GM12878 (cell line): Measurements from ENCODE around the gene ZFYVE21. TPM values are rescaled to one million over a fixed set of nuclear protein-coding genes. Genes with fewer than 3 reads are reported as not detected.

Experiments
- ATAC-seq: fragments of 200-7000 bp; cut with Tn5 transposase; 3 replicates; pipeline ENCODE4 v1.9.1; 2020; ENCODE audit warnings: mild to moderate bottlenecking, moderate library complexity
- BruUV-seq: library from RNA; stranded (reverse); fragments of 400-500 nt; replicated peaks from 2 replicates; lab custom pipeline; 2021; lab: Mats Ljungman, UMichigan
- CTCF ChIA-PET: fragments of 300-600 bp; sonication (Branson Sonifier 250); formaldehyde crosslinking; extraction: SDS; loops from one replicate; lab custom pipeline; 2021; ENCODE audit warnings: inconsistent platforms; lab: Yijun Ruan, JAX
- POLR2A ChIA-PET: fragments of 350-600 bp; formaldehyde crosslinking; extraction: SDS; loops from one replicate; lab custom pipeline; 2021; ENCODE audit warnings: inconsistent platforms; lab: Charles Lee
- RAD21 ChIA-PET: fragments of 300-600 bp; sonication (Branson Sonifier 250); formaldehyde crosslinking; loops from one replicate; lab custom pipeline; 2023; ENCODE audit warnings: antibody characterized with exemption; ENCODE audit not compliant: unreplicated experiment; lab: Charles Lee
- SMC1A ChIA-PET: fragments of 300-600 bp; sonication (Branson Sonifier 250); formaldehyde crosslinking; loops from one replicate; lab custom pipeline; 2023; ENCODE audit not compliant: unreplicated experiment, uncharacterized antibody; lab: Charles Lee
- DNase-seq: peaks from one replicate; pipeline ENCODE4 v3.0.0-alpha.2; 2011; ENCODE audit warnings: low read depth, low spot score
- FAIRE-seq: peaks from 3 replicates; lab custom pipeline; 2011; peaks lifted over from hg19 to GRCh38; lab: Jason Lieb, UNC
- H2AFZ ChIP-seq: 2 replicates; pipeline ENCODE4 v1.6.0; 2011; ENCODE audit warnings: low read depth, low read length, control low read depth; ENCODE audit not compliant: control insufficient read depth
- H3K27ac ChIP-seq: 2 replicates; pipeline ENCODE4 v1.5.1; 2011; ENCODE audit warnings: control low read depth; ENCODE audit not compliant: control insufficient read depth, insufficient read depth
- H3K27me3 ChIP-seq, 2 experiments: replicated peaks in 1 of 2; 2 replicates each; pipeline versions ENCODE4 v1.6.0 to v1.6.1; 2011; ENCODE audit warnings: low read length in 1 of 2; ENCODE audit not compliant: control insufficient read depth in 2 of 2, insufficient read depth in 2 of 2
- H3K36me3 ChIP-seq, 2 experiments: 2 replicates each; pipeline ENCODE4 v1.5.1; 2011; ENCODE audit warnings: low read length in 1 of 2; ENCODE audit not compliant: control insufficient read depth in 2 of 2, insufficient read depth in 2 of 2
- H3K4me1 ChIP-seq: 2 replicates; pipeline ENCODE4 v1.6.1; 2011; ENCODE audit warnings: mild to moderate bottlenecking, low read length, moderate library complexity, mixed read lengths; ENCODE audit not compliant: control insufficient read depth, insufficient read depth
- H3K4me2 ChIP-seq: 2 replicates; pipeline ENCODE4 v1.6.0; 2011; ENCODE audit warnings: control low read depth; ENCODE audit not compliant: control insufficient read depth, insufficient read depth
- H3K4me3 ChIP-seq: fragments of 200-600 bp; sonication (generic); 2 replicates; pipeline ENCODE4 v1.5.1; 2016
- H3K79me2 ChIP-seq: 2 replicates; pipeline ENCODE4 v1.6.0; 2011; ENCODE audit warnings: low read length; ENCODE audit not compliant: control insufficient read depth, insufficient read depth
- H3K9ac ChIP-seq: 2 replicates; pipeline ENCODE4 v1.8.0; 2011; ENCODE audit warnings: low read length, control low read depth, mixed read lengths; ENCODE audit not compliant: control insufficient read depth, insufficient read depth
- H3K9me3 ChIP-seq: replicated peaks from 3 replicates; pipeline ENCODE4 v1.5.1; 2011; ENCODE audit warnings: mild to moderate bottlenecking, low read length; ENCODE audit not compliant: control insufficient read depth, insufficient read depth
- H4K20me1 ChIP-seq: 2 replicates; pipeline ENCODE4 v1.6.0; 2011; ENCODE audit not compliant: control insufficient read depth, insufficient read depth
- BMI1 ChIP-seq: fragments of 450-650 bp; IDR thresholded peaks from 2 replicates; pipeline ENCODE4 v1.6.1; 2016; ENCODE audit warnings: mild to moderate bottlenecking, moderate library complexity, borderline replicate concordance
- CBX5 ChIP-seq: sonication (generic); IDR thresholded peaks from 2 replicates; pipeline ENCODE4 v1.6.1; 2016; ENCODE audit warnings: low read depth, moderate library complexity, mild to moderate bottlenecking, inconsistent platforms
- CHD1 ChIP-seq: IDR thresholded peaks from 2 replicates; pipeline ENCODE4 v1.6.1; 2012; ENCODE audit warnings: low read depth, low read length, improper control_type of control experiment
- FOXK2 ChIP-seq: fragments of 450-650 bp; IDR thresholded peaks from 2 replicates; pipeline ENCODE4 v1.6.1; 2017; ENCODE audit warnings: mild to moderate bottlenecking, moderate library complexity
- FOXM1 ChIP-seq: IDR thresholded peaks from 2 replicates; pipeline ENCODE4 v1.6.1; 2012; ENCODE audit warnings: low read depth, mild to moderate bottlenecking, inconsistent platforms, low read length, moderate library complexity
- IRF4 ChIP-seq: IDR thresholded peaks from 2 replicates; pipeline ENCODE4 v1.6.1; 2011; ENCODE audit warnings: low read depth, low read length
- MTA2 ChIP-seq: fragments of 450-650 bp; IDR thresholded peaks from 2 replicates; pipeline ENCODE4 v1.6.1; 2016; ENCODE audit warnings: low read depth, mild to moderate bottlenecking, moderate library complexity
- NBN ChIP-seq: fragments of 450-650 bp; IDR thresholded peaks from 2 replicates; pipeline ENCODE4 v1.6.1; 2016
- NFXL1 ChIP-seq: fragments of 450-650 bp; IDR thresholded peaks from 2 replicates; pipeline ENCODE4 v1.6.1; 2017; ENCODE audit warnings: antibody characterized with exemption, mild to moderate bottlenecking, borderline replicate concordance
- NFYB ChIP-seq: IDR thresholded peaks from 2 replicates; pipeline ENCODE4 v1.6.1; 2011; ENCODE audit warnings: low read depth, mild to moderate bottlenecking, low read length, improper control_type of control experiment, moderate library complexity; ENCODE audit not compliant: insufficient read depth
- POLR2A ChIP-seq: IDR thresholded peaks from 2 replicates; pipeline ENCODE4 v1.6.1; 2011; ENCODE audit warnings: low read depth, mild to moderate bottlenecking, low read length
- RFX5 ChIP-seq: IDR thresholded peaks from 2 replicates; pipeline ENCODE4 v1.6.1; 2011; ENCODE audit warnings: low read depth, low read length, improper control_type of control experiment
- SIX5 ChIP-seq: IDR thresholded peaks from 2 replicates; pipeline ENCODE4 v1.6.1; 2011; ENCODE audit warnings: mild to moderate bottlenecking, low read depth, low read length, moderate library complexity; ENCODE audit not compliant: severe bottlenecking
- ZNF274 ChIP-seq: IDR thresholded peaks from one replicate; pipeline ENCODE4 v1.8.0; 2011; ENCODE audit not compliant: insufficient read length, insufficient read depth
- WGBS: methylation state at CpG from one replicate; pipeline ENCODE4 v1.1.6; 2016; ENCODE audit warnings: low lambda C conversion rate; ENCODE audit not compliant: insufficient replicate concordance, insufficient coverage; ENCODE audit errors: missing lambda C conversion rate; 5-methylcytosine and 5-hydroxymethylcytosine counted together
- in situ Hi-C: fragments of 300-500 bp; cut with MboI; formaldehyde crosslinking; loops from 9 replicates; pipeline ENCODE4 v1.14.3; 2018; ENCODE audit warnings: mixed read lengths
- intact Hi-C: fragments of 100-400 bp; cut with micrococcal nuclease; formaldehyde crosslinking; loops from one replicate; pipeline ENCODE4 v1.14.2; 2022; ENCODE audit not compliant: unreplicated experiment
- polyA plus RNA-seq, 11 experiments: library from polyadenylated mRNA; depleted of rRNA in 4 of 11; unstranded in 6 of 11; stranded (reverse) in 5 of 11; fragments of >200 nt; fragmentation: Nextera tagmentation in 4 of 11; fragmentation: Illumina TruSeq in 1 of 11; extraction: Ambion mirVana in 4 of 11; extraction: Trizol in 1 of 11; gene quantifications; 1 replicate in 1 of 11; 2 replicates in 10 of 11; pipeline versions ENCODE4 v1.2.1 to v1.2.3, GENCODE V29; 2011 to 2016; ENCODE audit warnings: inconsistent platforms in 2 of 11, missing spikeins in 2 of 11, low read depth in 1 of 11
- total RNA-seq, 4 experiments: library from RNA; depleted of rRNA in 3 of 4; stranded (reverse); fragments of >200 nt in 3 of 4; fragmentation: Illumina TruSeq in 1 of 4; extraction: Trizol in 1 of 4; gene quantifications; 2 replicates each; pipeline versions ENCODE4 v1.2.1 to v1.2.3, GENCODE V29; 2013 to 2021
- TF ChIP-seq, protein P1 (sequence below): fragments of 450-650 bp; IDR thresholded peaks from 2 replicates; pipeline ENCODE4 v1.6.1; 2017; ENCODE audit warnings: mild to moderate bottlenecking, moderate library complexity
- TF ChIP-seq, protein P2 (sequence below): IDR thresholded peaks from 2 replicates; pipeline ENCODE4 v1.6.1; 2011; ENCODE audit warnings: low read depth, mild to moderate bottlenecking, low read length, moderate library complexity, borderline replicate concordance; ENCODE audit errors: extremely low read depth
- TF ChIP-seq, protein P3 (sequence below): fragments of 450-650 bp; IDR thresholded peaks from 2 replicates; pipeline ENCODE4 v1.6.1; 2017; ENCODE audit warnings: low read depth, mild to moderate bottlenecking, moderate library complexity
- TF ChIP-seq, protein P4 (sequence below): fragments of 450-650 bp; IDR thresholded peaks from 2 replicates; pipeline ENCODE4 v1.6.1; 2016; ENCODE audit warnings: mild to moderate bottlenecking

The ZFYVE21 gene
- total and polyA plus RNA-seq, 10 of the 15 experiments (the other 5 are each of a cell fraction or from before 2014, with no cell fraction given), result 0.79 to 21.7 (median 13.8) TPM

DNA sequence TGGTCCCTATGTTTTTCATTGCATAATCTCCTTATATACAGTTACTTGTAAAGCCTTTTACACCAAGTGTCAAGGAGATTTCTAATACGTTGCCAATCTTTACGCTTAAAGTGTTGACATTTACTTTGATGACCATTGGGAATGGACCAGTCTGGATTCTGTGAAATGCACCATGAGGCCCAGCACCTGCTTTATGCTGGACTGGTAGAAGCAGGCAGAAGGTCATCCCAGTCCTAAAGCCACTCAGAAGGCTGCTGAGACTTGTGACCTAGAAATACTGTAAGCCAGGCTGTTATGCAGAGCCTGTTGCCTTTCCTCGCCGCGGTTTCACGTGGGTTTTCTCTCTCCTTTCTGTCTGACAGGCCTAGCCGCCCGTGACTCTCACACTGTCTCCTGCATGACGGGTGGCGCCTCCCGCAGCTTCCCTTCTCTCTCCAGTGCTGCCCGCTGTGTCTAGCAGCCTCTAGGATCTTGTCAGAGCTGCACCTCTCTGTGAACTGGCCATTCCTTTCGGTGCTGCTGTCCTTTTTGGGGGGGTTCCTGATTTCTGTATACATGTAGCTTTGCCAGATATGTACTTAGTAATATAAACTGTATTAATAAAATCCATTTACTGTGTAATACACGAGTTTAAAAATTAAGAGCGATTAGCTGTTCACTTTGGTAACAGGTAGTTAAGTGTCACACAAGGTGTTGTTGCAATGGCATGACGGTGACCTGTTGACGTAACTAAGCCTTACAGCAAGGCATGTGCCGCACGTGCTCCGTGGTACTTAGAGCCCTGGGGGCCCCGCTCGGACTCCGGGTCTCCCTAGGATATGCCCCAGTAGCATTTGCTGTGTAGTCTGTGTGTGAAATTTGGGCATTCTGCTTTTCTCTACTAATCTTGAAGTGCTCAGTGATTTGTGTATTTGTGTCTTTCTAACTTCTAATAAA lies 30.1 kb upstream of the ZFYVE21 start:
- ChIA-PET RAD21 (no interaction called here), SMC1A (no interaction called here), POLR2A (no interaction called here), CTCF (no interaction called here)
- H3K27ac ChIP-seq, result no peak overlapping the region
- H3K9me3 ChIP-seq, result no peaks in the 10 kb centered on the region
- BruUV-seq, result no TSS peak
- no peak for ATAC-seq
- in situ Hi-C loops, result no loop called here
- peaks cover 11% of the 10 kb centered on the region for H3K79me2 ChIP-seq
- no peak overlapping the region for H2AFZ ChIP-seq
- intact Hi-C loops, result no loop called here
- H3K27me3 ChIP-seq, result no peaks in the 10 kb centered on the region
- no peaks in the 10 kb centered on the region for H4K20me1 ChIP-seq
- H3K4me3 ChIP-seq, result no peak overlapping the region
- no peak overlapping the region for H3K9ac ChIP-seq
- H3K4me2 ChIP-seq, result no peak overlapping the region
- 95% methylated on average over 22 of the region's 23 CpGs for WGBS
- DNase-seq, result no peak
- peaks cover 20% of the 10 kb centered on the region for H3K4me1 ChIP-seq
- no peak for FAIRE-seq
- peaks cover 18 to 41% of the 10 kb centered on the region in 2 experiments for H3K36me3 ChIP-seq
- no peak for TF ChIP-seq NBN
- TF ChIP-seq FOXM1, result no peak
- no peak for TF ChIP-seq BMI1
- TF ChIP-seq ZNF274, result no peak
- TF ChIP-seq RFX5, result no peak
- TF ChIP-seq CHD1, result no peak
- TF ChIP-seq NFYB, result no peak
- TF ChIP-seq NFXL1, result no peak
- TF ChIP-seq, protein P1, sequence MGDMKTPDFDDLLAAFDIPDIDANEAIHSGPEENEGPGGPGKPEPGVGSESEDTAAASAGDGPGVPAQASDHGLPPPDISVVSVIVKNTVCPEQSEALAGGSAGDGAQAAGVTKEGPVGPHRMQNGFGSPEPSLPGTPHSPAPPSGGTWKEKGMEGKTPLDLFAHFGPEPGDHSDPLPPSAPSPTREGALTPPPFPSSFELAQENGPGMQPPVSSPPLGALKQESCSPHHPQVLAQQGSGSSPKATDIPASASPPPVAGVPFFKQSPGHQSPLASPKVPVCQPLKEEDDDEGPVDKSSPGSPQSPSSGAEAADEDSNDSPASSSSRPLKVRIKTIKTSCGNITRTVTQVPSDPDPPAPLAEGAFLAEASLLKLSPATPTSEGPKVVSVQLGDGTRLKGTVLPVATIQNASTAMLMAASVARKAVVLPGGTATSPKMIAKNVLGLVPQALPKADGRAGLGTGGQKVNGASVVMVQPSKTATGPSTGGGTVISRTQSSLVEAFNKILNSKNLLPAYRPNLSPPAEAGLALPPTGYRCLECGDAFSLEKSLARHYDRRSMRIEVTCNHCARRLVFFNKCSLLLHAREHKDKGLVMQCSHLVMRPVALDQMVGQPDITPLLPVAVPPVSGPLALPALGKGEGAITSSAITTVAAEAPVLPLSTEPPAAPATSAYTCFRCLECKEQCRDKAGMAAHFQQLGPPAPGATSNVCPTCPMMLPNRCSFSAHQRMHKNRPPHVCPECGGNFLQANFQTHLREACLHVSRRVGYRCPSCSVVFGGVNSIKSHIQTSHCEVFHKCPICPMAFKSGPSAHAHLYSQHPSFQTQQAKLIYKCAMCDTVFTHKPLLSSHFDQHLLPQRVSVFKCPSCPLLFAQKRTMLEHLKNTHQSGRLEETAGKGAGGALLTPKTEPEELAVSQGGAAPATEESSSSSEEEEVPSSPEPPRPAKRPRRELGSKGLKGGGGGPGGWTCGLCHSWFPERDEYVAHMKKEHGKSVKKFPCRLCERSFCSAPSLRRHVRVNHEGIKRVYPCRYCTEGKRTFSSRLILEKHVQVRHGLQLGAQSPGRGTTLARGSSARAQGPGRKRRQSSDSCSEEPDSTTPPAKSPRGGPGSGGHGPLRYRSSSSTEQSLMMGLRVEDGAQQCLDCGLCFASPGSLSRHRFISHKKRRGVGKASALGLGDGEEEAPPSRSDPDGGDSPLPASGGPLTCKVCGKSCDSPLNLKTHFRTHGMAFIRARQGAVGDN, result no peak
- TF ChIP-seq IRF4, result no peak
- no peak for TF ChIP-seq CBX5
- TF ChIP-seq, protein P2, sequence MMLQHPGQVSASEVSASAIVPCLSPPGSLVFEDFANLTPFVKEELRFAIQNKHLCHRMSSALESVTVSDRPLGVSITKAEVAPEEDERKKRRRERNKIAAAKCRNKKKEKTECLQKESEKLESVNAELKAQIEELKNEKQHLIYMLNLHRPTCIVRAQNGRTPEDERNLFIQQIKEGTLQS, result no peak
- TF ChIP-seq, protein P3, sequence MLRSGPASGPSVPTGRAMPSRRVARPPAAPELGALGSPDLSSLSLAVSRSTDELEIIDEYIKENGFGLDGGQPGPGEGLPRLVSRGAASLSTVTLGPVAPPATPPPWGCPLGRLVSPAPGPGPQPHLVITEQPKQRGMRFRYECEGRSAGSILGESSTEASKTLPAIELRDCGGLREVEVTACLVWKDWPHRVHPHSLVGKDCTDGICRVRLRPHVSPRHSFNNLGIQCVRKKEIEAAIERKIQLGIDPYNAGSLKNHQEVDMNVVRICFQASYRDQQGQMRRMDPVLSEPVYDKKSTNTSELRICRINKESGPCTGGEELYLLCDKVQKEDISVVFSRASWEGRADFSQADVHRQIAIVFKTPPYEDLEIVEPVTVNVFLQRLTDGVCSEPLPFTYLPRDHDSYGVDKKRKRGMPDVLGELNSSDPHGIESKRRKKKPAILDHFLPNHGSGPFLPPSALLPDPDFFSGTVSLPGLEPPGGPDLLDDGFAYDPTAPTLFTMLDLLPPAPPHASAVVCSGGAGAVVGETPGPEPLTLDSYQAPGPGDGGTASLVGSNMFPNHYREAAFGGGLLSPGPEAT, result no peak
- TF ChIP-seq POLR2A, result no peak
- TF ChIP-seq FOXK2, result no peak
- TF ChIP-seq, protein P4, sequence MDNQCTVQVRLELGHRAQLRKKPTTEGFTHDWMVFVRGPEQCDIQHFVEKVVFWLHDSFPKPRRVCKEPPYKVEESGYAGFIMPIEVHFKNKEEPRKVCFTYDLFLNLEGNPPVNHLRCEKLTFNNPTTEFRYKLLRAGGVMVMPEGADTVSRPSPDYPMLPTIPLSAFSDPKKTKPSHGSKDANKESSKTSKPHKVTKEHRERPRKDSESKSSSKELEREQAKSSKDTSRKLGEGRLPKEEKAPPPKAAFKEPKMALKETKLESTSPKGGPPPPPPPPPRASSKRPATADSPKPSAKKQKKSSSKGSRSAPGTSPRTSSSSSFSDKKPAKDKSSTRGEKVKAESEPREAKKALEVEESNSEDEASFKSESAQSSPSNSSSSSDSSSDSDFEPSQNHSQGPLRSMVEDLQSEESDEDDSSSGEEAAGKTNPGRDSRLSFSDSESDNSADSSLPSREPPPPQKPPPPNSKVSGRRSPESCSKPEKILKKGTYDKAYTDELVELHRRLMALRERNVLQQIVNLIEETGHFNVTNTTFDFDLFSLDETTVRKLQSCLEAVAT, result no peak
- TF ChIP-seq SIX5, result no peak
- no peak for TF ChIP-seq MTA2
